ENCODE results near the gene SYT2.
"Not testable (repeated sequence)": the region's sequence is repeated elsewhere in the genome, so short reads cannot be mapped to it uniquely, and the experiment has no call there.

Gene SYT2

DNA sequence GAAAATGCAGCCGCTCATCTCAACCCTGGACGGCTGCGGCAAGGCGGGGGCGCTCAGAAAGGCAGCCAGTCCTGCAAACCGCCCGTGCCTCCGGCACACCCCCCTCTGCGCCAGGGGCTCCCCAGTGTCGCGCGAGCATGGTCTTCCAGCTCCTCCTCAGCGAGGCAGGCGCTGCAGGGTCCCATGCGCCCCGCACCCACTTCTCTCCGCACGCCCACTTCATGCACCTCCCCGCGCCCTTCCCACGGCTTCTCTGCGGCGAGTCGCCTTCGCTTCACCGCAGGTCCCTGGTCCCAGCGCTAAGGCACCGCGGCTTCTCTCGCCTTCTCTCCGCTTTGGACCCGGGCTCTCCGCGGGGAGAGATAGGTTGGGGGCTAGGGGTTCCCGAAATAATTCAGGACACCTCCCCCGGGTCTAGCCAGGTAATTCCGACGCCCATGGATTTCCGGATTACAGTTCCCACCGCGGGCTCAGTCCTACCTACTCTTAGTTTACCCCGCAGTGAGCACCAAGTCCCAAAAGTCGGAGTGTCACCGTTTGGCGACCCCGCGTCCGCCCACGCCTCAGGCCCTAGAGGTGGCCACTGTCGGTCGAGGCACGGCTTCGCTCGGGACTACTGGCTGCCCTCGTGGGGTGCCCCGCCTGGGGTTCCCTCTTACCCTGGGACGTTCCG is 67.5 kb downstream of the SYT2 start:
- DNase-seq (ENCODE audit: low read depth), result no peak

DNA sequence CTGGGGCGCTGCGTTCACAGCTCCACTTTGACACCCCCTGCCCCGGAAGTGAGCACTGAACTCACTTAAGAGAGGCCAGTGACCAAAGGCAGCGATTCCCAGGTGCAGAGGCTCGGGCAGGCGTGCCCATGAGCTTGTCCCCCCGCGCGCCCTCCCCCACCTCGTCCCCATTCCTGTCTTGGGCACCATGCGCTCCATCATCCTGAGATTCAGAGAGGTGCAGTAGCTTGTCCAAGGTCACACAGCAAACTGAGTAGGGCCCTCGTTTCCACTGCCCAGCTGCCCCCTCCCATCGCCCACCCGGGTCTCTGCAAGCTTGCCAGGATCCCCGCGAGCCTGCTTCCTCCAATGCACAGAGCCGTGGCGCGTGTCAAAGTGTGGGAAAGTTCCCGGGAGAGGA is 68.0 kb downstream of the SYT2 start:
- DNase-seq (ENCODE audit: low read depth), result no peak

DNA sequence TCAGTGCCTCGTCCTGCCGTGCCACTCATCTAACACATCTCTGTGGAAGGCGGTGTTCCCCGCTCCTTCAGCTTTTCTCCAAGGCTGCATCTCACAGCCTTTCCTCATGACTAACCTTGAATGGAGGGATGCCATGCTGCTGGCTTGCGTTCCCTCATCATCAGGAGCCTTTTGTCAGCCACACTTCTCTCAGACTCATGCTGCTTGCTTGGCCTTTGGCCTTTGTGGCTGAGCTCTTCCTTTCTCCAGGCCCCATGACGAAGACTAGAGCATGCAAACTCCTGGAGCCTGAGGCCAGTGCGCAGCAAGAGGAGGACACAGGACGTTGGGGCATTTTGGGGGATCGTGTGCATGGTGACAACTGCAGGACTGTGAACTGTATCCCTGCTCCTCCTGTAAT is 70.8 kb downstream of the SYT2 start:
- no peak for DNase-seq (ENCODE audit: low read depth)

DNA sequence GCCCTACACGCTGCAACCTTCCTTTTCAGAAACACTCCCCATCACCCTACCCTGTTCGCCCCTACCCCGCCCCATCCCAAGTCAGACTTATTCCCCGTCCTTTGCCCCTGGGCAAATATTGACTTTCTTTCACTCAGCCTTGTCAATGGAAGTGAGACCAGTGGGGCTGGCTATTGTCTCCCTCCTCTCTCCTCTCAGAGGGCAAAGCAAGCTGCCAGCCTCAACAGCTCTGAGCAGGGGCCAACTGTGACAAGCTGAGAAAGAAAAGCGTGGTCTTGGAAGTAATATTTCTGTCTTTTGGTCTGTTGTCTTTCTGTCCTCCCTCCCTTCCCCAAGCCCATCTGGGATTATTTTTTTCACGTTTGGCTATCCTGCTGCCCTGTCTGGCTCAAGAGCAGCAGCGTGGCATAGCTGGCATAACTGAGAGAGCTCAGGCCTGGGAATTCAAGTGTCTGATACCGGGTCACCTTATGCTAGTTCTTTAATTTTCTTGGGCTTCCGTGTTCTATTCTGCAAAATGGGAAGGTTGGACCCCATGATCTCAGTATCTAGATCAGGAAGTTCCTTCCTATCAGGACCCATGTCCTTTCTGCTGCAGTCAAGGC is 71.5 kb downstream of the SYT2 start:
- not testable (repeated sequence) for DNase-seq (ENCODE audit: low read depth)

DNA sequence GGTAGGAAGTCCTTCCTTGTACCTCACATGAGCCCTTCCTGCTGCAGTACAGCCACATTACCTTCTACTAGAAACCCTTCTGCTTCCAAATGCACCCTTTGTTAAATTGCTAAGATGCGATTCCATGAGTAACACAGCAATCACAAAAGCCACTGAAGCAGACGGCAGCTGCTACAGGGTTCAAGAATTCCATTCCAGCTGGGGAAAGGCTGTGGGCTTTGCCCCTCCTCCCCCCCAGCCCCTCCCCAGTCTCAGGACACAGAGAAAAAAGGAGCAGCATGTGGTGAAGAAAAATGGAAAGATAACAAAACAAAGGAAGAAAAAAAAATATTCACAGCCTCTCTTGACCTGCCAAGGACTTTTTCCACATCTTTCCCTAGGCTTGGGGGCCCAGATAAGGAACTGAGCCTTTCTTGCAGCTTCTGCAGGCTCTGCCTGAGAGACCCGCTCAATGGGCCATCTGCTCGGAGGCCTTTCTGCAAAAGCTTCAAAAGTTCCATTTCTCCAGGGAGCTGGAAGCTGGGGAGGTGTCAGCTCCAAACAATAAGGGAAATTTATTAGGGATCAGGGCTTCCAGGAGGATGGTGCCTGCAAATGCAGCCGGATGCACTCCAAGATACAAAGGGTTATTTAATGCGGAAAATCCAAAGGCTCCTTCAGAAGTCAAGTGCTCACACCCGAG is 72.1 kb downstream of the SYT2 start:
- DNase-seq (ENCODE audit: low read depth), result no peak

DNA sequence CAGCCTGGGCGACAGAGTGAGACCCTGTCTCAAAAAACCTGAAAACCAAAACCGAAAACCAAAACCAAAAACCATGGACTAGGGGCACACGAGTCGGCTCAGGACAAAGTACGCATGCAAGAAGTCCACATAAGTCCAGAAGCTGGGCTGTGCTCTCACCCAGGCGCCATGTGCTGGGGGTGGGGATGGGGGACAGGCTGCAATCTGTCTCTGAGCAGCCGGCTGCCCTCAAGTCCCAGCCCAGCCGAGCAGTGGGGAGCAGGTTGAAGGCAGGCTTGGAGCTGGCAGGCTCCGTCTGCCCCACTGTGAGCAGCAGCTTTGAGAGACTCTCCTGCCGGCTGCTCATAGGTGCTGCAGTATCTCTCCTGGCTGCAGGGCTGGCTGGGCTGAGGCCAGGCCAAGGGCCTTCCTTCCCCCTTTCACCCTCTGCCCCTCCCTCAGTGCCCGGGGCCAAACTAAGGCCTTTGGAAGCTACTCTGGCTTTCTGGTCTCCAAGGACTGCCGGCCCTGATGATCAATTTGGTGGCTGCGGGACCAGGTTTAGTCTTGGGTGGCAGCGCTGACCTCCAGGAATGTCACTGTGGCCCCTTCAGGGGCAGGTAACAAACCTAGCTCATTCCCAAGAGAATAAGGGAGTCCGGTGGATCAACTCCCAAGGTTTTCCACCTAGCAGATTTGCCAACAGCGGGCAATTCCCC is 72.8 kb downstream of the SYT2 start:
- not testable (repeated sequence) for DNase-seq (ENCODE audit: low read depth)

DNA sequence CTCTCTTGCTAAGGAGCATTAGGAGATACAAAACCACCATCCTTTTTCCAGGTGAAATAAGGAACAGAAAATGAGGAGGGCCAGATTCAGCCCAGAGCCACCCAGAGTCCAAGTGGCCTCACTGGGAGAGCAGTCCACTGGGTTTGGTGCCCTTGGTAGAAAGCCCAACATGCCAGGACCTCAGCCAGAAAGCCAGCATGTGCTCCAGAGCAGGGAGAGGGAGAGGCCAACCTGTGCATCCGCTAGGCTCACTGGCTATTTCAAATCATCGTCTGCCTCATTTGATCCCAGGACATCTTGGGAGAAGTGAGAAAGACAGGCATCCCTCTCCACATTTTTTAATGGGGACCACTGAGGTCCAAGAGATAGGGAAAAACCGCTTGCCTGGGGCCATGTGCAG is 74.1 kb downstream of the SYT2 start:
- not testable (repeated sequence) for DNase-seq (ENCODE audit: low read depth)

DNA sequence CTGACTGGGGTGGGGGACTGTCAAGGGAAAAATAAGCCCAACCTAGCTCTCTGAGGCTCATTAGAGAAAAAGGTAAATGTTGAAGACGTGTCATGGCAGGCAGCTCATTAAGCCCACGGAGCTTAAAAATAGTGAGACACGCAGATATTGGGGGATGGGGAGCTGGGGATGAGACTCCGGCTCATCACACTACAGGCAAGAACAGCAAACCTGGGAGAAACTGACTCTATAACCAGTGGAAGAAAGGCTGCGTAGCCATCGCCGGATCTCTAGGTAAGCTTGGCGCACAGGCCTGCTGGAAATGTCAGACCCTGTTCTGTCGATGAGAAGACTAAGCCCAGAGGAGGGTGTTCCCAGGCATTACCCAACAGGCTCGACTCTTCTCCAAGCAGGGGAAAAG is 78.0 kb downstream of the SYT2 start:
- no peak for DNase-seq (ENCODE audit: low read depth)

DNA sequence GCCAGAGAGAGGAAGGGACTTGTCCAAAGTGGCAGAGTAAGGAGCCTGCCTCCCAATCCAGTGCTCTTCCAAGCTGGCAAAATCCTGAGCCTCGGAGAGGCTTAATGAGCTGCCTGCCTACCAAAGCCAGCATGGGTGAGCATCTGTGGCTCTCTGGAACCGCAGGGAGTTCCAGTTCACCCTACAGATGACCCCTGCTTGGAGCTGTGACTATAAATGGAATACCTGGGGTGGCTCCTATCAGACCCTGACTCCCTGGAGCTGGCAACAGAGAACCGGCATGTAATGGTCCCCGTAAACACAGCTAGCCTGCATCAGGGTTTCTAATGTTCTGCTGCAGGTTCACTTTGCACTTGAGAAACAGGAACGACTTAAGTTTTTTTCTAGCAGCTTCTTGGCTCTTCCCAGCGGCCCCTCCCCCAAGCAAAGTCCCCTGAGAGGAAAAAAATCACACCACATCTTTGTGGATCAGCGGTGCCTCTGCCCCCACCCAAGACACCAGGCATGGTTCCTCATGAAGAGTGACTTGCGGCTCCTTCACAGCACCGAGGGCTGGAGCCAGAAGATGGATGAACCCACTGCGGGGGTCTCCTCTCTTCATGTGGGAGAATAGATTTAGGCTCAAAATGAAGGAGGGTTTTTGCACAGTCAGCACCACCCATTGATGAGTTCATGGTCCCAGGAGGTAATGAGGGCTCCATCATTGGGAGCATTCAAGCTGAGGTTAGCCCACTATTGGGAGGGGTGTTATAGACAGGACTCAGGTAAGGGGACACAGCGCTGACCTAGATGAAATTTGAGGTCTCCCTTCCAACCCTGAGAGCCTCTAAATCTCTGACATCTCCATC is 79.0 kb downstream of the SYT2 start:
- DNase-seq (ENCODE audit: low read depth), result no peak

DNA sequence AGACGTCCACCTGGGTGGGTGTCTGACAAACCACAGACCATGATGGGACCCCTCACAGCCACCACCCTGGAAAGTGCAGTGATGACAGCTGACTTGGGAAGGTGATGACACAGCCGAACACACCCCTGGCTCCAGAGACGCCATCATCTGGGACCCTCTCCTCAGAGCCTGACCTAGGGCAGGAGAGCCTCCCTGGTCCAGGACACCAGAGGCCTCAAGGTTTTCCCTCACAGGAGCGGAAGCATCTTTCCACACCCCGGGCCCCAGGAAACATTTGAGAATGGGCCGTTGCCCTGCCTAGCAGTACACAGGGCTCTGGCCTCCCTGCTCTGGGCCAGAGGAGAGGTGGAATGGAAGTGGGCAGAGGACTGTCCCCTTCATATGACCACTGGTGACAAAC is 79.7 kb downstream of the SYT2 start:
- no peak for DNase-seq (ENCODE audit: low read depth)

DNA sequence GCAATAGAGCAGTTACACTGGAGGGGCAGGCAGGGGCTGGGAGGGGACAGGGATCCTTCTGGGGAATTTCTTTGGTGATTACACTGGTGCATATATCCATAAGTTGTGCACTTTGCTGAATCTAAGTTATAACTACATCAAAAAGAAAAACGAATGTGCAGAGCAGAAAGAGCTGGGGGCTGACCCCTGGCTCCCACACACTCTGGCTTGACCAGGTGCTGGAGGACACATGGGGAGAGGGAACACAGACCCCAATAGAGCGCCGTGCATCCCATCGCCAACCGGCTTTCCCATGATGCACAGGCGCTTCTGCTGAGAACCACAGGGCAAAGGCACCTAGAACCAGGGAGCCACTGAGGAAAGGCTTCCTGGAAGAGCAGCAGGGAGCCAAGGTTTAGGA is 80.2 kb downstream of the SYT2 start:
- not testable (repeated sequence) for DNase-seq (ENCODE audit: low read depth)

DNA sequence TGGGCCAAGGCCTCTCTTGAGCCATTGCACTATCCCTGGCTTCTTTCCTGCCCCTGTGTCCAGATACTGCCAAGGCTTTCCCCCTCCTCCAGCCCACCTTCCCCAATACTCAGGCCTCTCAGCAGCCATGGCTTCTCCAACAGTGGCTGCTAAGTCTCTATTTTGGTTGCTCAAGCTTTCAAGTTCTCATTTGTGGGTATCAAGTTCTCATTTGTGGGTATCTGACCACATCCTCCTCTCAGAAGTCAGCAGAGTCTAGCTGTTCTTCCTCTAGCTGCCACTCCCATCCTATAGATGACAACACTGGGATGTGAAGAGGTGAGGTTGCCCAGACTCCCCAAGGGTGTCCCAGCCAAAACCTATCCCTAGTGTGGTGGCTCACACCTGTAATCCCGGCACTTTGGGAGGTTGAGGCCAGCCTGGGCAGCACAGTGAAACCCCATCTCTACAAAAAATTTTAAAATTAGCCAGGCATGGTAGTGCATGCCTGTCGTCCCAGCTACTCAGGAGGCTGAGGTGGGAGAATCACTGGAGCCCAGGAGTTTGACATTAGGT is 80.9 kb downstream of the SYT2 start:
- not testable (repeated sequence) for DNase-seq (ENCODE audit: low read depth)

DNA sequence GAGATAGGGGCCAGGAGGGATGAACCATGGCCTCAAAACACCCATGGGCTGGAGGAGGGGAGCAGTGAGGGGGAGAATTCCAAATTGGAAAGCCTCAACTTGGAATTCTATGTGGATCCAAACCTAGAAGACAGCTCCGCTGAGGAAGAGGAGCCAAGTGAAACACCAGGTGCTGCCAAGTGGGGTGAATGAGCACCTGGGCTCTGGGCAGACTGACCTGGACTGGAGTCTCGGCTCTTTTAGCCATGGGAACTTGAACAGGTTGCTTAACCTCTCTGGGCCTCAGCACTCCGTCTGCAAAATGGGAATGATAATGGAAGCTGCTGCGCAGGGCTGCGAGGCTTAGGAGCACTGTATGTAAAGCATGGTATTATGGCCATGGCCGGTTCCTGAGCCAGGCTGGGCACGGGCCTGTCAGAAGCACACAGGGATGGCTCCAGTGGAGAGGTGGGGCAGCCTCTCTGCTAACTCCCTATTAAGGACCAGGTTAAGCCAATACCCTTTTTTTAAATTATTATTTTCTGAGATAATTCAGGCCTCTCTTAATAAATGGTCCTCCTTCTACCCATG is 81.5 kb downstream of the SYT2 start:
- DNase-seq (ENCODE audit: low read depth), result no peak

DNA sequence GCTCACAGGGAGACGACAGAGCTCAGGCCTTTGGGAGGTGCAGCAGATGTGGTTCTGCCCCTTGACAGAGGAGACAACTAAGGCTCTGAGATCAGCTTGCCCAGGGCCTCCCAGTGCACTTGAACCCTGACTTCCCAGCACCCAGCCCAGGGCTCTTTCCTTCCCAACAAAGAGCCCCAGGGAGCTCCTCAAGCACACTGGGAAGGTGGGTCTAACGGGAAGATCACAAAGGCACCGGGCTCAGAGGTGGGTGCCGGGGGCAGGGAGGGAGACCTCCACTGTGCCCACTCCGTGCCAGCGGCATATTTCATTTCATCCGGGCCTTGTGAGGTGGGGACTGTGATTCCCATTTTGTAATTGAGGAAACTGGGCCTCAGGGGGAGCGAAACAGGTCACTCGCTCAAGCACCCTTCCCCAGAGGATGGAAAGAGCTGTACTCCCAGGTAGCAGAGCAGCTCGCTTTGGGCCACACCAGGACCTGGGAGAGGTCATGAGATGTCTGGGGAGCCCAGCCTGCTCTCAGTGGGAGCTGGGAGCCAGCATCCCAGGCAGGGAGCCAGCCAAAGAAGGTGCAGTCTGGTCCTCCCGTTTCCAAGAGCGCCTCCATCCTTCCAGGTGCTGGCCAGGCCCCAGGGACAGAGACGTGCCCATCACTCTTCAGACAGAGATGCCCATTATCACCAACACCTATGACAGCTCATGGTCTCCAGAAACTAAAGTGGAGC is 82.3 kb downstream of the SYT2 start:
- no peak for DNase-seq (ENCODE audit: low read depth)

DNA sequence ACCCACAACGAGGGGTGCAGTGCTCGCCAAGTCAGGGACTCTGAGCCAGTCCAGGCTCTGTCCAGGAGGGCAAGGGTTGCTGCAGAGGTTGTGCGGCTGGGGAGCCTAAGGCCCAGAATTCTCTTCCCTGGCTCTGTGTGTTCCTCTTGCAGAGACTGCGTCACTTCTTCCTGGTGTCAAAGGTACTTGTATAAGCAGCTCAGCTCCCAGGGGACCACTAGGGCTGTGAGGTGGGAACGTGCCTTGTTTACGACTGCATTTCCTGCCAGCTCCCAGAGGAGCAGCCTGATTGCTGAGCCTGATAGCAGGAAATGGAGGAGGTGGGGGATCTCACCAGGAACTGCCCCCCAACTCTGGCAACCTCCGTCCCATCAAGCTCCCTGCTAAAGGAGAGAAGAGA is 83.2 kb downstream of the SYT2 start:
- not testable (repeated sequence) for DNase-seq (ENCODE audit: low read depth)

DNA sequence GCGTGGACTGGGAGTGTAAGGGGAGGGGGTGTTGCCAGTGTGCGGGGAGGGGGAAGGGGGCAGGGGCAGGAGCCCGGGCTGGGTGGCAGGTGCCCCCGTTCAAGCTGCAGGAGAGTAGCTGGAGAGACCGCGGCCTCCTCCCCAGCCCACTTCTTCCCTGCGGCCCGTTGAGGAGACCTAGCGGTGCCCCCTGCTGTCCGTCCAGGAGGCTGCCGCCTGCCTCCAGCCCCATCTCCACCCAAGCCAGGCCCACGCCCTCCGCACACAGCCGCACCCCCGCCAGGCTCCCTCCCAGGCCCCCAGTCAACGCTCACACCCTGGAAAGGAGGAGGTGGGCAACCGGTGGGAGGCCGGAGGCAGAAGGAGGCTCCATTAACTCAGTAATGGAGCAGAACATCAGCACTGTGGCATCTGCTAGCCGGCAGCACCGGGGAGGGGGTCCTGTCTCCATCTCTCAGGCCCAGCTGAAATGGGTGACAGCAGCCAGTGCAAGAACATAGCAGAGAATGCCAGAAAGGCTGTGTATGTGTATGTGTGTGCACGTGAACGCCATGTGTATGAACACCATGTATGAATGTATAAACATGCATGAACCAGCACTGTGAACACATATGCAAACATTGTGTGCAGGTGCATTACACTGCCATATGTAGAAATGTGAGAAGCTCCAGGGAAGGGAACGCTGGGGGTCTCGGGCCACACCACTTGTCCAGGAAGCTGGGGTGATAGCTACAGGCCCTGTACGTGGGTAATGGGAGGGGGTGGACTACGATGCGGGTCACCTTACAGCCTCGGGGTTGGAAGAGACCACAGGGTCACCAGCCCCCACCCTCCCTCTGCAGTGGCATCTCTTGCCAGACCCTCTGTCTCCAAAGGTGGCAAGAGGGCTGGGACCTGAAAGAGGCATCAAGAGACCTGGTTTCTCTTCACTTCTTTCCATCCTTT is 84.6 kb downstream of the SYT2 start:
- no peak for DNase-seq (ENCODE audit: low read depth)

DNA sequence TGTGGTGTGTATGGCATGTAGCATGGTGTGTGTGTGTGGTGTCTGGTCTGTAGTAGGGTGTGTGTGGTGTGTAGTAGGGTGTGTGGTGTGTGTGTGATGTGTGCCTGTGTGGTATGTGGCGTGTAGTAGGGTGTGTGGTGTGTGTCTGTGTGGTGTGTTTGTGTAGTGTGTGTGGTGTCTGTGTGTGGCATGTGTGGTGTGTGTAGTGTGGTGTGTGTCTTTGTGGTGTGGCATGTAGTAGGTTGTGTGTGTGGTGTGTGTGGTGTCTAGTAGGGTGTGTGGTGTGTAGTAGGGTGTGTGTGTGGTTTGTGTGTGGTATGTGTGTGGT is 85.5 kb downstream of the SYT2 start:
- DNase-seq (ENCODE audit: low read depth), result no peak

DNA sequence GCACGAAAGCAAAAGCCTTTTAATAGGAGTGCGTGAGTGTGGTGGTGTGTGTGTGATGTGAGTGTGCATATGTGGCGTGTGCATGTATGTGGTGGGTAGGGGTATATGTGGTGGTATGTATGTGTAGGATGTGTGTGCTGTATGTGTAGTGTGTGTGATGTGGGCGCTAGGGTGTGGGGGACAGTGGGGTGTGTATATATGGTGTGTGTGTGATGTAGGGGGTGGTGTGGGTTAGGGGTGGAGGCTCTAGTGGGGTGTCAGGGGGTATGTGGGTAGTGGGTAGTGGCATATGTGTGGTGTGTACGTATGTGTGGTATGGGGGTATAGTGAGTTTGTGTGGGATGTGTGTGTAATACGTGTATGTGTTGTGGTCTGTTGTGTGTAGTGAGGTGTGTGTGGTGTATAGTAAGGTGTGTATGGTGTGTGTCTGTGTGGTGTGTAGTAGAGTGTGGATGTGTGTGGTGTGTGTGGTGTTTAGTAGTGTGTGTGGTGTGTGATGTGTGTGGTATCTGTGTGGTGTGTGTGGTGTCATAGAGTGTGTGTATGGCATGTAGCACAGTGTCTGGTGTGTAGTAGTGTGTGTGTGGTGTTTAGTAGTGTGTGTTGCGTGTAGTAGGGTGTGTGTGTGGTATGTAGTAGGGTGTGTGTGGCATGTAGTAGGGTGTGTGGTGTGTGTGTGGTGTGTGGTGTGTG is 86.0 kb downstream of the SYT2 start:
- DNase-seq (ENCODE audit: low read depth), result no peak

DNA sequence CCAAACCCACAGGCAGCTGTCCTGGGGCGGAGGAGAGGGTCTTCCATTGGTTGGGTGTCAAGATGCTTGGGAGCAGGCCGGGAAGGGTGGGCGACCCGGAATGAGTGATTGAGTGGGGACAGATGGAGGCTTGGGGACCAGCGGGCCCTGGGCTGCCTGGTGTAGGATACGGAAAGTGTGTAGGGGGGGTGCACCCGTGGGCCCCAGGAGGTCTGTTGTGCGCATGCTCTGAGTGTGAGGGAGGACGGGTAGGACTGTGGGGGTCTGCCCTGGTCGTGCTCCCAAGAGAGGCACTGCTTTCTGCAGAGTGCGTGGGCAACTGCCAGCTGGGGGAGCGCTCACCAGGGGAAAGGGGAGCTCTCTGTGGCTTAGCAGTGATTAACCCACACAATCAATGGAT is 86.8 kb downstream of the SYT2 start:
- not testable (repeated sequence) for DNase-seq (ENCODE audit: low read depth)

Data from stimulated activated CD8-positive, alpha-beta memory T cell treated with anti-CD3 and anti-CD28 coated beads, Interleukin-7, amount 100 ng/mL, for 24 hours (primary cell).